Ureter (tissue), 1 donor: ENCODE results near the gene EPHA1. TPM values are rescaled to one million over a fixed set of nuclear protein-coding genes. Genes with fewer than 3 reads are reported as not detected.

Experiments used
- DNase-seq: peaks from one replicate; pipeline ENCODE4 v3.0.0-alpha.2; 2020; ENCODE audit warnings: low spot score
- total RNA-seq: library from RNA; stranded (reverse); gene quantifications from one replicate; pipeline ENCODE4 v1.2.4, GENCODE V29; 2023
- donor health status: DM: yes; HTN: yes; CAD: no.

Gene EPHA1
- total RNA-seq, 1 donor from 2014 or later = 24.9 TPM

GRCh38 chr7:143389316-143390103 lies 19.1 kb downstream of the EPHA1 start:
- DNase-seq = no peak

GRCh38 chr7:143388491-143389101 lies 20.1 kb downstream of the EPHA1 start:
- DNase-seq = no peak

DNA sequence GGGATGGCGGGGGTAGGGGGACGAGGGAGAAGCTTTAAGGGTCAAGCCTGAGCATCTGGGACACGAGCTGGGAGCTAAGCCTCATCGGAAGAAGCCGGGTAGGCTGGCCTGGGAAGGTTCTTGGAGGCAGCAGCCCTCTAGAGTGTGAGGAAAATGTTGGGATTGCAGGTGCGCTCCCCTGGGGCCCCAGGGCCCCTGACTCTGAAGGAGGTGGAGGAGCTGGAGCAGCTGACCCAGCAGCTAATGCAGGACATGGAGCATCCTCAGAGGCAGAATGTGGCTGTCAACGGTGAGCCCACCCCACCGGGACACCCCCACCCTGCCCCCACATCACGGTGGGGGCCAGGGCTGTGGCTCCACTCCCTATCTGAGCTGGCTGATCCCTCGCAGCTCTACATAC lies 20.6 kb downstream of the EPHA1 start:
- DNase-seq = no peak

DNA sequence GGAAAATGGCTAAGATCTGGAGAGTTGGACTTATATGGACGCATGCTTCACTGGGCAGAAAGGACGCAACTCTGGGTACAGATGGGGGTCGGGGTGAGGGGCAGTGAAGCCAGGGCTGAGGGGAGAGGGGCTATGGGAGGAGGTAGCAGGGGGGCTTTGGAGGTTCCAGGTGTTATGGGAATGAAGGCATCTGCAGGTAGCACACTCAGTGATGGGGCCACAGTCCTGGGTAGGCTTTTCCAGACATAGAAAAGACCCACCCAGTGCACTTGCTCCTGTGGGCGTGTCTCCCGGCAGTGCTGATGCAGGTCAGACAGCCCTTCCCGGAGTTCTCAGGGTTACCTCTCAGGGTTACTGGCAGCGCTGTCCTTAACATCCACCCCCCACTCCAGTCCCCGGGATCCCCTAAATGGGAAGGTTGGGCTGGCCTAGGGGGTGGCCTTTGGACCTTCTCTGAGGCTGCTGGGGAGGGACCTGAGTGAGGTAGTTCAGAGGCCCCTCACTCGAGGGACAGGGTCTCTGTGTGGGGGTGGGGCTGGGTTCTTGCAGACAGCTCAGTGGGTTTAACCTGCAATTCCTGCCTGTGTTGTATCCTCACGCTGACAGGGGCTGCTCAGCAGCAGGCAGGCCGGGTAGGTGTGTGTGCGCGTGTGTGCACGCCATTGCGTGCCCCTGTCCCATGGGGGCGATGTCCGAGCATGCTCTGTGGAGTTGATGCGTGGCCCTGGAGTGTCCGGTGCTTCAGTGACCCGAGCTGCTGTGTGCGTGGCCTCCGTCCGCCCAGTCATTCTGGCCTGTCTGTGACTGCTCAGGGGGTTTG lies 21.3 kb downstream of the EPHA1 start:
- DNase-seq = no peak

GRCh38 chr7:143385891-143386781 lies 22.5 kb downstream of the EPHA1 start:
- no peak for DNase-seq

- no peak for DNase-seq
Measured at GRCh38 chr7:143384661-143385631, 23.7 kb downstream of the EPHA1 start.

- DNase-seq = no peak
Measured at GRCh38 chr7:143384148-143384547, 24.5 kb downstream of the EPHA1 start.

DNA sequence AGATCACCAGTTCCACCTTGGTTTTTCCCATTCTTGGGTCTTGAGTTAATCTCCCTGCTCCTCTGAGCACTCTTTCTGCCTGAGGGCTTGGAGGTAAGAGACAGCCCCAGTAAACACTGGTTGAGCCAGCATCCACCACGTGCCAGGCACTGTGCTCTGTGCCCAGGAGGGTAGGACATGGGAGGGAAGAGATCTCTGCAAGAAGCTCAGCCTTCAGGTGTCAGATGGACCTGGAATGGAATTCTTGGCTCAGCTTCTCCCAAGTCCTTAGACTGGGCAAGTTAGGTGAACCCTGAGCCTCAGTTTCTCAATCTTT lies 25.1 kb downstream of the EPHA1 start:
- DNase-seq = no peak

- no peak for DNase-seq
Measured at GRCh38 chr7:143382791-143383641, 25.6 kb downstream of the EPHA1 start.

- DNase-seq = no peak
Measured at GRCh38 chr7:143382126-143382790, 26.4 kb downstream of the EPHA1 start.

DNA sequence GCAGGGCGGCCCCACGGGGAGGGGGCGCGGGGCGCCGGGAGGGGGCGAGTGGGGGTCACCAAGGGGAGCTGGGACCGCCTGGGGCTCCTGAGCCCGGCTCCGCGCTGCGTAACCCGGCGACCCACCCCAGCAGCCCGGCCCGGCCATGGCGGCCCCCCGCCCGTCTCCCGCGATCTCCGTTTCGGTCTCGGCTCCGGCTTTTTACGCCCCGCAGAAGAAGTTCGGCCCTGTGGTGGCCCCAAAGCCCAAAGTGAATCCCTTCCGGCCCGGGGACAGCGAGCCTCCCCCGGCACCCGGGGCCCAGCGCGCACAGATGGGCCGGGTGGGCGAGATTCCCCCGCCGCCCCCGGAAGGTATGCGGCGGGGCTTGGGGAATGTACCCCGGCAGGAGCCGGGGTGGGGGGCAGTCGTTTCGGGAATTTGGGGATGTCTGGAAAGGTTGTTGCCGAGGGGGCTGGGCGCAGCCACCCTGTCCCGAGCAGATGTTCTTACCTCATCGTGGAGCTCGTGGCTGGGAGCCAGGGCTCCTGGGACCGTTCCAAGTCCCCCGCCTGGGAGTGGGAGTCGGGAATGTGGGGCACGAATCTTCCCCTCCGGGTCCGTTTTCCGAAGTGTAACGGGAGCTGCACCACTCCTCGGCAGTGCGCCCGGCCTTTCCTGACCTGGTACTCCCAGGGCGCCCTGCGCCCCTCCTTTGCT lies 27.1 kb downstream of the EPHA1 start:
- peak; percentile 82 for DNase-seq

GRCh38 chr7:143380646-143381426 lies 27.8 kb downstream of the EPHA1 start, which contains the start of gene ZYX:
TSS of gene ZYX (plus strand) at chr7:143381345. CDS start at chr7:143381572, 227 bp downstream.
- DNase-seq = peak; percentile 97

GRCh38 chr7:143380260-143380645 lies 28.4 kb downstream of the EPHA1 start:
- peak; percentile 92 for DNase-seq

- no peak for DNase-seq
Measured at GRCh38 chr7:143379611-143380259, 28.9 kb downstream of the EPHA1 start.

GRCh38 chr7:143376396-143376795 lies 32.3 kb downstream of the EPHA1 start:
- no peak for DNase-seq

GRCh38 chr7:143375298-143376034 lies 33.2 kb downstream of the EPHA1 start:
- DNase-seq = no peak
